Activated naive CD8-positive, alpha-beta T cell (primary cell): ENCODE data around the gene SH3D21.
A peak's percentile ranks its signal among the peaks of the same experiment; 100 is the strongest.

Experiments
- H3K27ac Mint-ChIP-seq: one replicate; pipeline ENCODE4 v1.8.0; 2021; ENCODE audit warnings: mixed read lengths
- H3K27me3 Mint-ChIP-seq: one replicate; pipeline ENCODE4 v1.8.0; 2021; ENCODE audit warnings: mixed read lengths
- H3K36me3 Mint-ChIP-seq: one replicate; pipeline ENCODE4 v1.8.0; 2021; ENCODE audit warnings: mixed read lengths
- H3K4me1 Mint-ChIP-seq: one replicate; pipeline ENCODE4 v1.8.0; 2021; ENCODE audit warnings: low read depth, mixed read lengths
- H3K4me3 Mint-ChIP-seq: one replicate; pipeline ENCODE4 v1.8.0; 2021; ENCODE audit warnings: mild to moderate bottlenecking, mixed read lengths
- H3K9me3 Mint-ChIP-seq: one replicate; pipeline ENCODE4 v1.8.0; 2021; ENCODE audit warnings: low read depth, mixed read lengths

SH3D21 gene

GRCh38 chr1:36306210-36306901, at the start of gene SH3D21:
TSS of gene SH3D21 (plus strand) at chr1:36306368. CDS start at chr1:36306421, 53 bp downstream.
- Mint-ChIP-seq H3K4me3 (peak within 1 kb of the TSS; percentile 98), H3K27ac (peak within 1 kb of the TSS; percentile 92), H3K36me3 (peaks cover 3% of the 10 kb centered on the region), H3K9me3 (no peaks in the 10 kb centered on the region), H3K4me1 (peaks cover 32% of the 10 kb centered on the region), H3K27me3 (no peaks in the 10 kb centered on the region)

- no peaks in the 10 kb centered on the region for H3K27me3 Mint-ChIP-seq
- no peaks in the 10 kb centered on the region for H3K9me3 Mint-ChIP-seq
- H3K4me1 Mint-ChIP-seq: peaks cover 51% of the 10 kb centered on the region
- no peak overlapping the region for H3K4me3 Mint-ChIP-seq
- H3K36me3 Mint-ChIP-seq: peaks cover 5% of the 10 kb centered on the region
- H3K27ac Mint-ChIP-seq: peak overlapping the region; percentile 47
Observed at GRCh38 chr1:36256558-36257374, 49.4 kb upstream of the SH3D21 start.

GRCh38 chr1:36257375-36257767, 48.8 kb upstream of the SH3D21 start:
- Mint-ChIP-seq H3K27me3 (no peaks in the 10 kb centered on the region), H3K4me1 (peaks cover 50% of the 10 kb centered on the region), H3K36me3 (peaks cover 7% of the 10 kb centered on the region), H3K4me3 (no peak overlapping the region), H3K27ac (peak overlapping the region; percentile 47), H3K9me3 (no peaks in the 10 kb centered on the region)

GRCh38 chr1:36258960-36259344, 47.2 kb upstream of the SH3D21 start:
- Mint-ChIP-seq H3K27me3 (no peaks in the 10 kb centered on the region), H3K36me3 (peaks cover 8% of the 10 kb centered on the region), H3K27ac (no peak overlapping the region), H3K9me3 (no peaks in the 10 kb centered on the region), H3K4me1 (peaks cover 42% of the 10 kb centered on the region), H3K4me3 (no peak overlapping the region)

- Mint-ChIP-seq H3K27ac (peak overlapping the region; percentile 34), H3K36me3 (no peaks in the 10 kb centered on the region), H3K4me1 (peaks cover 19% of the 10 kb centered on the region), H3K4me3 (no peak overlapping the region), H3K9me3 (no peaks in the 10 kb centered on the region), H3K27me3 (no peaks in the 10 kb centered on the region)
Observed at GRCh38 chr1:36268981-36269380, 37.2 kb upstream of the SH3D21 start.

- H3K27ac Mint-ChIP-seq: no peak overlapping the region
- H3K4me1 Mint-ChIP-seq: peaks cover 15% of the 10 kb centered on the region
- H3K4me3 Mint-ChIP-seq: no peak overlapping the region
- H3K36me3 Mint-ChIP-seq: no peaks in the 10 kb centered on the region
- no peaks in the 10 kb centered on the region for H3K9me3 Mint-ChIP-seq
- no peaks in the 10 kb centered on the region for H3K27me3 Mint-ChIP-seq
Observed at GRCh38 chr1:36269408-36269838, 36.7 kb upstream of the SH3D21 start.

- no peaks in the 10 kb centered on the region for H3K36me3 Mint-ChIP-seq
- H3K27ac Mint-ChIP-seq: peak overlapping the region; percentile 61
- no peaks in the 10 kb centered on the region for H3K9me3 Mint-ChIP-seq
- H3K27me3 Mint-ChIP-seq: no peaks in the 10 kb centered on the region
- H3K4me3 Mint-ChIP-seq: no peak overlapping the region
- H3K4me1 Mint-ChIP-seq: peaks cover 13% of the 10 kb centered on the region
Observed at GRCh38 chr1:36273024-36273423, 33.1 kb upstream of the SH3D21 start.

- no peak overlapping the region for H3K4me3 Mint-ChIP-seq
- H3K4me1 Mint-ChIP-seq: peaks cover 10% of the 10 kb centered on the region
- no peaks in the 10 kb centered on the region for H3K9me3 Mint-ChIP-seq
- H3K27me3 Mint-ChIP-seq: no peaks in the 10 kb centered on the region
- no peaks in the 10 kb centered on the region for H3K36me3 Mint-ChIP-seq
- no peak overlapping the region for H3K27ac Mint-ChIP-seq
Observed at GRCh38 chr1:36274201-36274600, 32.0 kb upstream of the SH3D21 start.

- Mint-ChIP-seq H3K36me3 (no peaks in the 10 kb centered on the region), H3K4me3 (no peak overlapping the region), H3K9me3 (no peaks in the 10 kb centered on the region), H3K27ac (no peak overlapping the region), H3K4me1 (peaks cover 20% of the 10 kb centered on the region), H3K27me3 (no peaks in the 10 kb centered on the region)
Observed at GRCh38 chr1:36276688-36277087, 29.5 kb upstream of the SH3D21 start.

- no peaks in the 10 kb centered on the region for H3K27me3 Mint-ChIP-seq
- H3K4me1 Mint-ChIP-seq: peaks cover 22% of the 10 kb centered on the region
- H3K27ac Mint-ChIP-seq: peak overlapping the region; percentile 64
- peaks cover 3% of the 10 kb centered on the region for H3K36me3 Mint-ChIP-seq
- H3K4me3 Mint-ChIP-seq: no peak overlapping the region
- no peaks in the 10 kb centered on the region for H3K9me3 Mint-ChIP-seq
Observed at GRCh38 chr1:36279110-36279788, 26.9 kb upstream of the SH3D21 start.

- no peaks in the 10 kb centered on the region for H3K9me3 Mint-ChIP-seq
- H3K36me3 Mint-ChIP-seq: peaks cover 3% of the 10 kb centered on the region
- H3K27me3 Mint-ChIP-seq: no peaks in the 10 kb centered on the region
- H3K27ac Mint-ChIP-seq: peak overlapping the region; percentile 64
- peaks cover 22% of the 10 kb centered on the region for H3K4me1 Mint-ChIP-seq
- H3K4me3 Mint-ChIP-seq: no peak overlapping the region
Observed at GRCh38 chr1:36279789-36280296, 26.3 kb upstream of the SH3D21 start.

- Mint-ChIP-seq H3K4me3 (no peak overlapping the region), H3K27me3 (no peaks in the 10 kb centered on the region), H3K9me3 (no peaks in the 10 kb centered on the region), H3K4me1 (peaks cover 40% of the 10 kb centered on the region), H3K36me3 (peaks cover 8% of the 10 kb centered on the region), H3K27ac (peak overlapping the region; percentile 58)
Observed at GRCh38 chr1:36284061-36284460, 22.1 kb upstream of the SH3D21 start.

GRCh38 chr1:36284517-36284916, 21.7 kb upstream of the SH3D21 start:
- Mint-ChIP-seq H3K4me1 (peaks cover 41% of the 10 kb centered on the region), H3K36me3 (peaks cover 8% of the 10 kb centered on the region), H3K27ac (peak overlapping the region; percentile 58), H3K27me3 (no peaks in the 10 kb centered on the region), H3K9me3 (no peaks in the 10 kb centered on the region), H3K4me3 (no peak overlapping the region)

GRCh38 chr1:36285443-36286101, 20.6 kb upstream of the SH3D21 start:
- Mint-ChIP-seq H3K27me3 (no peaks in the 10 kb centered on the region), H3K4me1 (peaks cover 32% of the 10 kb centered on the region), H3K9me3 (no peaks in the 10 kb centered on the region), H3K4me3 (no peak overlapping the region), H3K27ac (peak overlapping the region; percentile 69), H3K36me3 (peaks cover 8% of the 10 kb centered on the region)
